ENCODE data around the gene ASAH2B.

DNA sequence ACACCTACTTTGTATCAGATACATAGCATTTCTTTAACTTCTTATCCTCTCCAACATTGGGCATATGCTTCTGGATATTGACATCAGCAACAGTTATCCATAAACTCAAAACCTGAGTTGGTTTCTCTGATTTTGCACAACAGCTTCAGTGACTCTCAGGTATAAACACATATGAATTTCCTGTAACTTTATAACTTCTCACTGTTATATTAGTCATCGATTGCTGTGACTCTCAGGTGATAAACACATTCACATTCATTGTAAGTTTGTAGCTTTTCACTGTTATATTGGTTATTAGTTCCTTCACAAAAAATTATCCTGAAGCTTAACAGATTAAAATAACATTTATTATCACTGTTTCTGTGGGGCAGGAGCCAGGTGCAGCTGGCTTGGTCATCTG, 57.0 kb downstream of the ASAH2B start:
- TF ChIP-seq, protein P1, sequence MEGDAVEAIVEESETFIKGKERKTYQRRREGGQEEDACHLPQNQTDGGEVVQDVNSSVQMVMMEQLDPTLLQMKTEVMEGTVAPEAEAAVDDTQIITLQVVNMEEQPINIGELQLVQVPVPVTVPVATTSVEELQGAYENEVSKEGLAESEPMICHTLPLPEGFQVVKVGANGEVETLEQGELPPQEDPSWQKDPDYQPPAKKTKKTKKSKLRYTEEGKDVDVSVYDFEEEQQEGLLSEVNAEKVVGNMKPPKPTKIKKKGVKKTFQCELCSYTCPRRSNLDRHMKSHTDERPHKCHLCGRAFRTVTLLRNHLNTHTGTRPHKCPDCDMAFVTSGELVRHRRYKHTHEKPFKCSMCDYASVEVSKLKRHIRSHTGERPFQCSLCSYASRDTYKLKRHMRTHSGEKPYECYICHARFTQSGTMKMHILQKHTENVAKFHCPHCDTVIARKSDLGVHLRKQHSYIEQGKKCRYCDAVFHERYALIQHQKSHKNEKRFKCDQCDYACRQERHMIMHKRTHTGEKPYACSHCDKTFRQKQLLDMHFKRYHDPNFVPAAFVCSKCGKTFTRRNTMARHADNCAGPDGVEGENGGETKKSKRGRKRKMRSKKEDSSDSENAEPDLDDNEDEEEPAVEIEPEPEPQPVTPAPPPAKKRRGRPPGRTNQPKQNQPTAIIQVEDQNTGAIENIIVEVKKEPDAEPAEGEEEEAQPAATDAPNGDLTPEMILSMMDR (conservative IDR thresholded peaks at IDR 0.05; ENCODE audit: low read length): no peak
- TF ChIP-seq EZH2phosphoT487 (IDR thresholded peaks at IDR 0.05; ENCODE audit: borderline replicate concordance, low read depth, low read length): no peak
